Measurements from ENCODE around the gene CDS2.

The CDS2 gene

GRCh38 chr20:5177071-5177470 lies 50.3 kb downstream of the CDS2 start:
- Histone ChIP-seq H3F3A (ENCODE audit: insufficient read depth, low read length) (no peaks in the 10 kb centered on the region), H3K4me2 (ENCODE audit: low read length) (no peak overlapping the region)

GRCh38 chr20:5178046-5178445 lies 51.2 kb downstream of the CDS2 start:
- no peak overlapping the region for H3K4me3 ChIP-seq (ENCODE audit: low read depth, low read length, poor library complexity, severe bottlenecking)
- no peaks in the 10 kb centered on the region for H3K9me3 ChIP-seq (ENCODE audit: low read length)
- H3K27me3 ChIP-seq (ENCODE audit: insufficient read depth, low read length), result no peaks in the 10 kb centered on the region
- peaks cover 37% of the 10 kb centered on the region; the same call in 1 of the 2 replicates for H3K36me3 ChIP-seq (ENCODE audit: insufficient read depth, low read length)
- H3F3A ChIP-seq (ENCODE audit: insufficient read depth, low read length), result no peaks in the 10 kb centered on the region
- TF ChIP-seq CTCF (IDR thresholded peaks at IDR 0.05; ENCODE audit: low read length), result no peak
- TF ChIP-seq EZH2 (IDR thresholded peaks at IDR 0.05; ENCODE audit: borderline replicate concordance, low read length), result no peak
- H3K9me2 ChIP-seq (ENCODE audit: low read depth, low read length), result no peaks in the 10 kb centered on the region
- H3K9ac ChIP-seq (ENCODE audit: low read length), result no peak overlapping the region
- H4K20me1 ChIP-seq (ENCODE audit: insufficient read depth, low read length), result no peaks in the 10 kb centered on the region
- H3K79me2 ChIP-seq (ENCODE audit: insufficient read depth, low read length), result no peaks in the 10 kb centered on the region
- no peak overlapping the region for H3K4me2 ChIP-seq (ENCODE audit: low read length)
- no peak overlapping the region for H2AFZ ChIP-seq (ENCODE audit: low read length)
- H3K27ac ChIP-seq (ENCODE audit: low read depth, low read length, poor library complexity, severe bottlenecking), result no peak overlapping the region
- H3K4me1 ChIP-seq (ENCODE audit: insufficient read depth, low read length, severe bottlenecking), result no peaks in the 10 kb centered on the region

More at GRCh38 chr20:5177071-5177470, 50.3 kb downstream of the CDS2 start:
- H3K9me2 ChIP-seq (ENCODE audit: low read depth, low read length), result no peaks in the 10 kb centered on the region
- H3K9ac ChIP-seq (ENCODE audit: low read length), result no peak overlapping the region
- H3K79me2 ChIP-seq (ENCODE audit: insufficient read depth, low read length), result no peaks in the 10 kb centered on the region
- H2AFZ ChIP-seq (ENCODE audit: low read length), result no peak overlapping the region
- H3K4me1 ChIP-seq (ENCODE audit: insufficient read depth, low read length, severe bottlenecking), result no peaks in the 10 kb centered on the region
- TF ChIP-seq EZH2 (IDR thresholded peaks at IDR 0.05; ENCODE audit: borderline replicate concordance, low read length) (no peak), CTCF (IDR thresholded peaks at IDR 0.05; ENCODE audit: low read length) (no peak)
- no peaks in the 10 kb centered on the region for H3K9me3 ChIP-seq (ENCODE audit: low read length)
- no peaks in the 10 kb centered on the region for H4K20me1 ChIP-seq (ENCODE audit: insufficient read depth, low read length)
- no peaks in the 10 kb centered on the region for H3K27me3 ChIP-seq (ENCODE audit: insufficient read depth, low read length)
- peaks cover 29% of the 10 kb centered on the region; the same call in 1 of the 2 replicates for H3K36me3 ChIP-seq (ENCODE audit: insufficient read depth, low read length)
- no peak overlapping the region for H3K27ac ChIP-seq (ENCODE audit: low read depth, low read length, poor library complexity, severe bottlenecking)
- no peak overlapping the region for H3K4me3 ChIP-seq (ENCODE audit: low read depth, low read length, poor library complexity, severe bottlenecking)

- no peak overlapping the region for H3K4me2 ChIP-seq (ENCODE audit: low read length)
- H3K4me1 ChIP-seq (ENCODE audit: insufficient read depth, low read length, severe bottlenecking), result no peaks in the 10 kb centered on the region
These were observed 53.6 kb downstream of the CDS2 start for GRCh38 chr20:5180421-5180820.

More at GRCh38 chr20:5180421-5180820, 53.6 kb downstream of the CDS2 start:
- TF ChIP-seq EZH2 (IDR thresholded peaks at IDR 0.05; ENCODE audit: borderline replicate concordance, low read length) (no peak), CTCF (IDR thresholded peaks at IDR 0.05; ENCODE audit: low read length) (no peak)
- Histone ChIP-seq H3K9me3 (ENCODE audit: low read length) (no peaks in the 10 kb centered on the region), H3K36me3 (ENCODE audit: insufficient read depth, low read length) (peaks cover 32% of the 10 kb centered on the region; the same call in 1 of the 2 replicates), H3K27me3 (ENCODE audit: insufficient read depth, low read length) (no peaks in the 10 kb centered on the region), H3K9ac (ENCODE audit: low read length) (no peak overlapping the region), H2AFZ (ENCODE audit: low read length) (no peak overlapping the region), H3K9me2 (ENCODE audit: low read depth, low read length) (no peaks in the 10 kb centered on the region), H3K4me3 (ENCODE audit: low read depth, low read length, poor library complexity, severe bottlenecking) (no peak overlapping the region), H4K20me1 (ENCODE audit: insufficient read depth, low read length) (no peaks in the 10 kb centered on the region), H3F3A (ENCODE audit: insufficient read depth, low read length) (no peaks in the 10 kb centered on the region), H3K27ac (ENCODE audit: low read depth, low read length, poor library complexity, severe bottlenecking) (no peak overlapping the region), H3K79me2 (ENCODE audit: insufficient read depth, low read length) (no peaks in the 10 kb centered on the region)

Data from OCI-LY1 (cell line).